IPS-15b (cell line): ENCODE results near the gene CAMSAP3.

Source experiments
- H3K27me3 ChIP-seq: one replicate; pipeline ENCODE4 v1.6.1; 2013; ENCODE audit warnings: low read length; ENCODE audit not compliant: control insufficient read depth, insufficient read depth
- H3K36me3 ChIP-seq: one replicate; pipeline ENCODE4 v1.6.1; 2013; ENCODE audit warnings: low read length; ENCODE audit not compliant: control insufficient read depth, insufficient read depth
- H3K4me1 ChIP-seq: one replicate; pipeline ENCODE4 v1.6.1; 2013; ENCODE audit warnings: mild to moderate bottlenecking, low read length; ENCODE audit not compliant: control insufficient read depth, insufficient read depth
- H3K4me3 ChIP-seq: one replicate; pipeline ENCODE4 v1.5.1; 2013; ENCODE audit warnings: low read depth, low read length
- H3K9ac ChIP-seq: one replicate; pipeline ENCODE4 v1.6.1; 2013; ENCODE audit warnings: low read depth, mild to moderate bottlenecking, low read length
- H3K9me3 ChIP-seq: one replicate; pipeline ENCODE4 v1.6.1; 2013; ENCODE audit warnings: mild to moderate bottlenecking, low read length; ENCODE audit not compliant: control insufficient read depth, insufficient read depth

Gene CAMSAP3

GRCh38 chr19:7648265-7649014 is 52.8 kb downstream of the CAMSAP3 start:
- Histone ChIP-seq H3K27me3 (peaks cover 9% of the 10 kb centered on the region), H3K9me3 (no peaks in the 10 kb centered on the region), H3K4me1 (no peaks in the 10 kb centered on the region), H3K4me3 (no peak overlapping the region), H3K9ac (no peak overlapping the region), H3K36me3 (peaks cover 8% of the 10 kb centered on the region)

- H3K27me3 ChIP-seq = peaks cover 12% of the 10 kb centered on the region
- H3K4me3 ChIP-seq = no peak overlapping the region
- no peak overlapping the region for H3K9ac ChIP-seq
- no peaks in the 10 kb centered on the region for H3K4me1 ChIP-seq
- peaks cover 5% of the 10 kb centered on the region for H3K36me3 ChIP-seq
- H3K9me3 ChIP-seq = no peaks in the 10 kb centered on the region
Measured at GRCh38 chr19:7650148-7650547, 54.5 kb downstream of the CAMSAP3 start.

GRCh38 chr19:7652061-7652641 is 56.5 kb downstream of the CAMSAP3 start:
- no peak overlapping the region for H3K9ac ChIP-seq
- H3K36me3 ChIP-seq = no peaks in the 10 kb centered on the region
- peaks cover 12% of the 10 kb centered on the region for H3K27me3 ChIP-seq
- no peaks in the 10 kb centered on the region for H3K4me1 ChIP-seq
- peak overlapping the region; percentile 26 for H3K4me3 ChIP-seq
- no peaks in the 10 kb centered on the region for H3K9me3 ChIP-seq

- Histone ChIP-seq H3K4me1 (no peaks in the 10 kb centered on the region), H3K27me3 (peaks cover 12% of the 10 kb centered on the region), H3K9ac (no peak overlapping the region), H3K9me3 (no peaks in the 10 kb centered on the region), H3K36me3 (no peaks in the 10 kb centered on the region), H3K4me3 (no peak overlapping the region)
Measured at GRCh38 chr19:7654401-7654800, 58.7 kb downstream of the CAMSAP3 start.

- peaks cover 12% of the 10 kb centered on the region for H3K27me3 ChIP-seq
- no peak overlapping the region for H3K9ac ChIP-seq
- no peaks in the 10 kb centered on the region for H3K4me1 ChIP-seq
- H3K9me3 ChIP-seq = no peaks in the 10 kb centered on the region
- no peak overlapping the region for H3K4me3 ChIP-seq
- no peaks in the 10 kb centered on the region for H3K36me3 ChIP-seq
Measured at GRCh38 chr19:7655581-7655980, 59.9 kb downstream of the CAMSAP3 start.

- H3K27me3 ChIP-seq = peaks cover 8% of the 10 kb centered on the region
- no peak overlapping the region for H3K9ac ChIP-seq
- no peaks in the 10 kb centered on the region for H3K36me3 ChIP-seq
- H3K9me3 ChIP-seq = no peaks in the 10 kb centered on the region
- H3K4me1 ChIP-seq = no peaks in the 10 kb centered on the region
- no peak overlapping the region for H3K4me3 ChIP-seq
Measured at GRCh38 chr19:7657131-7657751, 61.6 kb downstream of the CAMSAP3 start.

- Histone ChIP-seq H3K4me3 (no peak overlapping the region), H3K36me3 (no peaks in the 10 kb centered on the region), H3K4me1 (no peaks in the 10 kb centered on the region), H3K9me3 (no peaks in the 10 kb centered on the region), H3K27me3 (peaks cover 2% of the 10 kb centered on the region), H3K9ac (no peak overlapping the region)
Measured at GRCh38 chr19:7658219-7658686, 62.6 kb downstream of the CAMSAP3 start.

GRCh38 chr19:7661744-7662538 is 66.3 kb downstream of the CAMSAP3 start:
- H3K9ac ChIP-seq = no peak overlapping the region
- no peak overlapping the region for H3K4me3 ChIP-seq
- no peaks in the 10 kb centered on the region for H3K27me3 ChIP-seq
- H3K36me3 ChIP-seq = no peaks in the 10 kb centered on the region
- no peaks in the 10 kb centered on the region for H3K4me1 ChIP-seq
- H3K9me3 ChIP-seq = no peaks in the 10 kb centered on the region

GRCh38 chr19:7662657-7663056 is 67.0 kb downstream of the CAMSAP3 start:
- H3K9ac ChIP-seq = no peak overlapping the region
- no peak overlapping the region for H3K4me3 ChIP-seq
- H3K9me3 ChIP-seq = no peaks in the 10 kb centered on the region
- no peaks in the 10 kb centered on the region for H3K4me1 ChIP-seq
- H3K36me3 ChIP-seq = no peaks in the 10 kb centered on the region
- no peaks in the 10 kb centered on the region for H3K27me3 ChIP-seq

GRCh38 chr19:7663706-7664105 is 68.0 kb downstream of the CAMSAP3 start:
- H3K4me1 ChIP-seq = no peaks in the 10 kb centered on the region
- H3K9ac ChIP-seq = no peak overlapping the region
- H3K9me3 ChIP-seq = no peaks in the 10 kb centered on the region
- no peak overlapping the region for H3K4me3 ChIP-seq
- H3K36me3 ChIP-seq = no peaks in the 10 kb centered on the region
- peaks cover 2% of the 10 kb centered on the region for H3K27me3 ChIP-seq

GRCh38 chr19:7665076-7665475 is 69.4 kb downstream of the CAMSAP3 start:
- no peaks in the 10 kb centered on the region for H3K36me3 ChIP-seq
- peaks cover 2% of the 10 kb centered on the region for H3K4me1 ChIP-seq
- no peaks in the 10 kb centered on the region for H3K9me3 ChIP-seq
- H3K4me3 ChIP-seq = no peak overlapping the region
- no peak overlapping the region for H3K9ac ChIP-seq
- peaks cover 13% of the 10 kb centered on the region for H3K27me3 ChIP-seq
